Measurements from ENCODE around the gene ANXA2.

DNA sequence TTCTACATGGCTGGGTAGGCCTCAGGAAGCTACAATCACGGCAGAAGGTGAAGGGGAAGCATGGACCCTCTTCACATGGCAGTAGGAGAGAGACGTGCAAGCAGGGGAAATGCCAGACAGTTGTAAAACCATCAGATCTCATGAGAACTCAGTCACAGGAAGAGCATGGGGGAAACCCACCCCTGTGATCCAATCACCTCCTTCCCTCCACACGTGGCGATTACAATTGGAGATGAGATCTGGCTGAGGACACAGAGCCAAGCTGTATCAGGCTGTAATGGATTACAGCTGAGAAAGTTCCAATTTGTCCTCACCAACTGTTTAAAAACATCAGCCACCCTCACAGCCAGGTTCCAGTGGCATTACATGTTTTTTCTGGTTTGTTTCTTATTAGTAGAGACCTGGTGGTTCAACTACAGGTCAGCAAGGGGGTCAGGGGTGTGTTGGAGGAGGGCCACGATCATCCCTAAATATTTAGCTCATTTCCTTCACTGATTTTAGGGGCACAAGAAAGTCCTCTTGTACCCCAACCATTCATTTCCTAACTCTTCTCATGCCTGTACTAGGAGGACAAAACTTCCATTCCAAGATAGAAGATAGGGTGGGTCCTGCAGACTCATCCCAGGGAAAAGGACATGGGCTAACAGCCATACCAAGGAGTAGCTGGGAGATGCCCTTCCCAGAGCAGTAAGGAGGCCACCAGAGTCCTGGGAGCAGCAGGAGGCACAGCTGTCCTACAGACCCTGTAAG is 54.4 kb downstream of the ANXA2 start:
- TF ChIP-seq POLR2A (IDR thresholded peaks at IDR 0.05; ENCODE audit: low read depth, low read length), result no peak
- TF ChIP-seq POLR2AphosphoS5 (IDR thresholded peaks at IDR 0.05; ENCODE audit: low read depth, low read length), result no peak
- TF ChIP-seq TAF1 (IDR thresholded peaks at IDR 0.05; ENCODE audit: borderline replicate concordance, low read depth, low read length), result no peak

Measured in GM12892 (cell line).